ENCODE results near the gene C11orf52. TPM values are rescaled to one million over a fixed set of nuclear protein-coding genes. Genes with fewer than 3 reads are reported as not detected.

C11orf52 gene
- total and polyA plus RNA-seq, 4 donors = 4.2 to 10.9 (median 7.4) TPM

GRCh38 chr11:111975076-111975806, 56.5 kb downstream of the C11orf52 start:
- no peak overlapping the region for H3K9ac ChIP-seq (ENCODE audit: low read depth in 1 of 2, low read length in 2 of 2)
- WGBS = 71% methylated on average over 2 of the region's 2 CpGs
- H3K4me3 ChIP-seq (ENCODE audit: low read depth in 1 of 3, low read length in 3 of 3) = no peak overlapping the region
- H3K27me3 ChIP-seq (ENCODE audit: control insufficient read depth in 4 of 4, insufficient read depth in 4 of 4, low read length in 3 of 4) = no peaks in the 10 kb centered on the region
- H3K27ac ChIP-seq (ENCODE audit: low read depth in 1 of 2, low read length in 2 of 2) = peak overlapping the region in 1 of 2 donors; percentile 55
- DNase-seq (ENCODE audit: low spot score) = no peak
- no peaks in the 10 kb centered on the region for H3K9me3 ChIP-seq (ENCODE audit: control insufficient read depth in 4 of 4, low read length in 3 of 4)
- peaks cover 0 to 4% (median 0%) of the 10 kb centered on the region in 4 donors for H3K36me3 ChIP-seq (ENCODE audit: control insufficient read depth in 4 of 4, insufficient read depth in 3 of 4, low read depth in 1 of 4, low read length in 3 of 4)
- TF ChIP-seq RXRA (IDR thresholded peaks at IDR 0.05) = no peak
- peak; percentile 40 for TF ChIP-seq NR2F2 (IDR thresholded peaks at IDR 0.05)
- TF ChIP-seq RAD21 (IDR thresholded peaks at IDR 0.05) = peak in 1 of 2 donors; percentile 65
- no peak for TF ChIP-seq HNF4A (conservative IDR thresholded peaks at IDR 0.05)
- no peak for TF ChIP-seq SP1 (IDR thresholded peaks at IDR 0.05)
- no peak for TF ChIP-seq YY1 (IDR thresholded peaks at IDR 0.05)
- peak; percentile 19 for TF ChIP-seq CTCF (IDR thresholded peaks at IDR 0.05; ENCODE audit: low read depth, low read length, missing input control)
- peaks cover 0 to 18% (median 5%) of the 10 kb centered on the region in 4 donors for H3K4me1 ChIP-seq (ENCODE audit: control insufficient read depth in 4 of 4, insufficient read depth in 4 of 4, low read length in 3 of 4)

GRCh38 chr11:111976119-111976766, 57.5 kb downstream of the C11orf52 start:
- DNase-seq (ENCODE audit: low spot score) = no peak

More at GRCh38 chr11:111976119-111976766, 57.5 kb downstream of the C11orf52 start:
- 83% methylated on average over 7 of the region's 7 CpGs for WGBS
- Histone ChIP-seq H3K9me3 (ENCODE audit: control insufficient read depth in 4 of 4, low read length in 3 of 4) (no peaks in the 10 kb centered on the region), H3K9ac (ENCODE audit: low read depth in 1 of 2, low read length in 2 of 2) (no peak overlapping the region), H3K36me3 (ENCODE audit: control insufficient read depth in 4 of 4, insufficient read depth in 3 of 4, low read depth in 1 of 4, low read length in 3 of 4) (peaks cover 0 to 4% (median 0%) of the 10 kb centered on the region in 4 donors), H3K27me3 (ENCODE audit: control insufficient read depth in 4 of 4, insufficient read depth in 4 of 4, low read length in 3 of 4) (no peaks in the 10 kb centered on the region), H3K4me1 (ENCODE audit: control insufficient read depth in 4 of 4, insufficient read depth in 4 of 4, low read length in 3 of 4) (peaks cover 0 to 18% (median 5%) of the 10 kb centered on the region in 4 donors), H3K27ac (ENCODE audit: low read depth in 1 of 2, low read length in 2 of 2) (peak overlapping the region in 1 of 2 donors; percentile 36), H3K4me3 (ENCODE audit: low read depth in 1 of 3, low read length in 3 of 3) (no peak overlapping the region)
- no peak for TF ChIP-seq HNF4A (conservative IDR thresholded peaks at IDR 0.05)
- TF ChIP-seq CTCF (IDR thresholded peaks at IDR 0.05; ENCODE audit: low read depth, low read length, missing input control) = no peak
- TF ChIP-seq GABPA (IDR thresholded peaks at IDR 0.05 in 1 of 2, conservative IDR thresholded peaks at IDR 0.05 in 1 of 2) = no peak
- no peak for TF ChIP-seq RXRA (IDR thresholded peaks at IDR 0.05)
- no peak for TF ChIP-seq NR2F2 (IDR thresholded peaks at IDR 0.05)
- no peak for TF ChIP-seq SP1 (IDR thresholded peaks at IDR 0.05)
- no peak for TF ChIP-seq FOXA1 (IDR thresholded peaks at IDR 0.05)
- TF ChIP-seq JUND (IDR thresholded peaks at IDR 0.05) = no peak
- no peak for TF ChIP-seq ZBTB33 (IDR thresholded peaks at IDR 0.05)
- TF ChIP-seq ATF3 (IDR thresholded peaks at IDR 0.05) = no peak
- TF ChIP-seq TAF1 (conservative IDR thresholded peaks at IDR 0.05) = no peak
- TF ChIP-seq FOXA2 (IDR thresholded peaks at IDR 0.05) = no peak
- no peak for TF ChIP-seq YY1 (IDR thresholded peaks at IDR 0.05)
- no peak for TF ChIP-seq RAD21 (IDR thresholded peaks at IDR 0.05)
- TF ChIP-seq REST (IDR thresholded peaks at IDR 0.05) = no peak
- no peak for TF ChIP-seq MAX (IDR thresholded peaks at IDR 0.05)
- no peak for TF ChIP-seq EGR1 (IDR thresholded peaks at IDR 0.05; ENCODE audit: low read depth in 2 of 2)
- no peak for TF ChIP-seq HNF4G (IDR thresholded peaks at IDR 0.05)
